ENCODE results near the gene PPP2R3B. TPM values are rescaled to one million over a fixed set of nuclear protein-coding genes. Genes with fewer than 3 reads are reported as not detected.

Gene PPP2R3B
- total RNA-seq, 1 experiment from 2014 or later: 19.1 TPM

GRCh38 chrX:345020-345925 lies 41.4 kb downstream of the PPP2R3B start:
- Histone ChIP-seq H3K27me3 (ENCODE audit: insufficient read depth, low read length) (no peaks in the 10 kb centered on the region), H3K4me3 (replicated peaks in 1 of 2; ENCODE audit: low read depth in 1 of 2, low read length in 2 of 2) (no peak overlapping the region), H3K79me2 (ENCODE audit: insufficient read depth, low read length) (no peaks in the 10 kb centered on the region), H3K27ac (ENCODE audit: low read depth, low read length) (no peak overlapping the region), H3K9ac (ENCODE audit: low read length) (no peak overlapping the region), H3K4me2 (ENCODE audit: low read length) (no peak overlapping the region), H3K36me3 (ENCODE audit: control insufficient read depth in 1 of 2, insufficient read depth in 2 of 2, low read length in 2 of 2) (no peaks in the 10 kb centered on the region), H3K4me1 (ENCODE audit: control insufficient read depth in 1 of 2, insufficient read depth in 2 of 2, low read length in 2 of 2) (no peaks in the 10 kb centered on the region), H2AFZ (ENCODE audit: low read depth, low read length, poor library complexity, severe bottlenecking) (no peak overlapping the region), H3K9me2 (ENCODE audit: insufficient read depth) (no peaks in the 10 kb centered on the region), H4K20me1 (ENCODE audit: insufficient read depth) (no peaks in the 10 kb centered on the region), H3K9me3 (ENCODE audit: control insufficient read depth in 1 of 2, insufficient read depth in 1 of 2, low read depth in 1 of 2, low read length in 2 of 2) (no peaks in the 10 kb centered on the region)
- POLR2A ChIA-PET: no interaction called here
- no peak for ATAC-seq
- DNase-seq (ENCODE audit: low read depth, low spot score): no peak
- CTCF ChIA-PET: no interaction called here
- RAD21 ChIA-PET (ENCODE audit: low non-redundant PET in 1 of 2, low total read pairs in 2 of 2, uncharacterized antibody in 2 of 2, unreplicated experiment in 2 of 2): no interaction called here
- TF ChIP-seq ZNF274 (IDR thresholded peaks at IDR 0.05; ENCODE audit: low read depth, low read length): no peak
- TF ChIP-seq MAX (IDR thresholded peaks at IDR 0.05): no peak
- no peak for TF ChIP-seq EZH2phosphoT487 (IDR thresholded peaks at IDR 0.05; ENCODE audit: borderline replicate concordance)
- no peak for TF ChIP-seq YY1 (IDR thresholded peaks at IDR 0.05; ENCODE audit: extremely low read depth, insufficient replicate concordance, low read depth, low read length)
- TF ChIP-seq FOSL1 (IDR thresholded peaks at IDR 0.05; ENCODE audit: low read depth): no peak
- no peak for TF ChIP-seq EGR1 (IDR thresholded peaks at IDR 0.05; ENCODE audit: low read depth)
- no peak for TF ChIP-seq REST (IDR thresholded peaks at IDR 0.05; ENCODE audit: low read depth)
- TF ChIP-seq ZFX (IDR thresholded peaks at IDR 0.05): no peak
- no TSS peak for BruUV-seq (replicated peaks)
- intact Hi-C loops (cut with micrococcal nuclease): no loop called here

All from HCT116 (cell line).